Lung (tissue), 12 donors: ENCODE measurements around the gene ACOT7. TPM values are rescaled to one million over a fixed set of nuclear protein-coding genes. Genes with fewer than 3 reads are reported as not detected.

Source experiments
- ATAC-seq: fragments of 200-7000 bp; cut with Tn5 transposase; one replicate; pipeline ENCODE4 v1.9.1; 2020; ENCODE audit warnings: moderate number of reproducible peaks; ENCODE audit not compliant: insufficient read depth, low FRiP score
- DNase-seq, 3 donors: peaks; one replicate each; pipeline ENCODE4 v3.0.0-alpha.2; 2013 to 2017
- H3K27ac ChIP-seq, 2 donors: one replicate each; pipeline ENCODE4 v1.5.1; 2013; ENCODE audit warnings: mild to moderate bottlenecking in 2 of 2, moderate library complexity in 2 of 2, control low read depth in 1 of 2, inconsistent platforms in 1 of 2, low read depth in 1 of 2, low read length in 1 of 2
- H3K27me3 ChIP-seq, 3 donors: one replicate each; pipeline ENCODE4 v1.5.1; 2013; ENCODE audit warnings: low read length in 2 of 3; ENCODE audit not compliant: control insufficient read depth in 3 of 3, insufficient read depth in 3 of 3
- H3K36me3 ChIP-seq, 4 donors: one replicate each; pipeline ENCODE4 v1.5.1; 2013; ENCODE audit warnings: low read length in 4 of 4, mild to moderate bottlenecking in 1 of 4, moderate library complexity in 1 of 4; ENCODE audit not compliant: control insufficient read depth in 4 of 4, insufficient read depth in 4 of 4
- H3K4me1 ChIP-seq, 5 donors: one replicate each; pipeline ENCODE4 v1.5.1; 2013; ENCODE audit warnings: low read length in 5 of 5, mild to moderate bottlenecking in 2 of 5, moderate library complexity in 1 of 5; ENCODE audit not compliant: control insufficient read depth in 5 of 5, insufficient read depth in 5 of 5
- H3K4me3 ChIP-seq: one replicate; pipeline ENCODE4 v1.5.1; 2013; ENCODE audit warnings: mild to moderate bottlenecking, control low read depth, moderate library complexity
- H3K9ac ChIP-seq, 2 donors: one replicate each; pipeline ENCODE4 v1.5.1; 2013; ENCODE audit warnings: low read length in 2 of 2, control low read depth in 1 of 2; ENCODE audit not compliant: insufficient read depth in 1 of 2
- H3K9me3 ChIP-seq, 4 donors: one replicate each; pipeline ENCODE4 v1.5.1; 2013; ENCODE audit warnings: low read length in 3 of 4, mild to moderate bottlenecking in 1 of 4, moderate library complexity in 1 of 4; ENCODE audit not compliant: control insufficient read depth in 4 of 4, insufficient read depth in 3 of 4
- WGBS, 2 donors: extraction: QIAGEN DNeasy Blood & Tissue Kit; methylation state at CpG; one replicate each; pipeline ENCODE4 v1.1.7; 2013; 5-methylcytosine and 5-hydroxymethylcytosine counted together
- polyA plus RNA-seq, 2 donors: library from polyadenylated mRNA; stranded (reverse); fragments of 200-250 nt; gene quantifications; one replicate each; pipeline ENCODE4 v1.2.1, GENCODE V29; 2013
- total RNA-seq, 2 donors: library from RNA; depleted of rRNA in 1 of 2; stranded (reverse); fragments of >200 nt in 1 of 2; gene quantifications; one replicate each; pipeline ENCODE4 v1.2.1, GENCODE V29; 2014 to 2021
- TF ChIP-seq, protein P1 (sequence below): IDR thresholded peaks from 2 replicates; pipeline ENCODE4 v1.5.1; 2012; ENCODE audit warnings: mild to moderate bottlenecking; ENCODE audit errors: control extremely low read depth, extremely low read depth
- donor health status: control.
- donor health status: control.
- donor health status: Bipolar disorder and iron deficiency.
- donor health status: healthy.
- donor health status: DM: yes; HTN: yes; CAD: no.

The ACOT7 gene
- total and polyA plus RNA-seq, 4 donors = 8.8 to 37.4 (median 23.1) TPM

DNA sequence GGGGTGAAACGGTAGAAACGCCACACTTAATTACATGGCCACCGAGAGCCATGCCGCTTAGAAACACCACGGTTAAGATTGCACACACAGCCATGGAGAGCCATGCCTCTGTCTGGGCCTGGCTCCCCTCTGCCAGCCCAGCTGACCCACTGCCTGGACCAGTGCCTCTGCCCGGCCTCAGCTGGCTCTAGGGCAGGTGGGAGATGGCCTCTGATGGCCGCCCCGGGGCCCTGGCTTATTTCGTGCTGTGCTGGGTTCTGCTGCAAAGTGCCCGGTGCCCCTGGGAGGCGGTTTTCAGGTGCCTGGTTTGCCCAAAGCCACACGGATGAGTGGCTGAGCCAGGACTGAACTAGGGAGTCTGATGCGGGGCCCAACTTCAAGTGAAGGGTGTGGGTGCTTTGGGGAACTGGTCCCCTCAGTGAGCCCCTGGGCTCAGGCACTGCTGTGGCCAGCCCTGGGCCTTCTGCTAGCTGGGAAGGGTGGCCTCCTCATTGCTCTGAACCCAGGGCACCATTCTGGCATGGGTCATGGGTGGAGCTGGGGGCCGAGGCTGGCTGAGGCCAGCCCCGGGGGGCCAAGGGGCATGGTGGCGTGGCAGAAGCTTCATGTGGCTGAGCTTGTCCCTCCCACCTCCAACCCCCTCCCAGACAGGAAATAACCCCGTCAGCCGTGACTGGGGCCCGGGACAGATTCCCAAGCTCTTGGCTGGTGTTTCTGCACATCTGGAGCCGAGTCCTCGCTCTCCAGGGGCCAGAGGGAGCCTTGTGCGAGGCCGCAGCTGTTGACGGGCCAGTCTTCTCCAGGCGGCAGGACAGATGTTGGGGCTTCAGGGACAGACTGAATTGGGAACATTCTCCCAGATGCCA, 130.8 kb downstream of the ACOT7 start:
- 73% methylated on average over 24 to 25 of the region's 25 CpGs for WGBS, 2 donors
- Histone ChIP-seq H3K9me3 (no peaks in the 10 kb centered on the region), H3K27me3 (peaks cover 0 to 4% (median 0%) of the 10 kb centered on the region in 3 donors), H3K9ac (no peak overlapping the region), H3K27ac (peak overlapping the region in 1 of 2 donors; percentile 2), H3K4me3 (no peak overlapping the region), H3K36me3 (no peaks in the 10 kb centered on the region), H3K4me1 (peaks cover 0 to 70% (median 43%) of the 10 kb centered on the region in 5 donors)
- TF ChIP-seq, protein P1, sequence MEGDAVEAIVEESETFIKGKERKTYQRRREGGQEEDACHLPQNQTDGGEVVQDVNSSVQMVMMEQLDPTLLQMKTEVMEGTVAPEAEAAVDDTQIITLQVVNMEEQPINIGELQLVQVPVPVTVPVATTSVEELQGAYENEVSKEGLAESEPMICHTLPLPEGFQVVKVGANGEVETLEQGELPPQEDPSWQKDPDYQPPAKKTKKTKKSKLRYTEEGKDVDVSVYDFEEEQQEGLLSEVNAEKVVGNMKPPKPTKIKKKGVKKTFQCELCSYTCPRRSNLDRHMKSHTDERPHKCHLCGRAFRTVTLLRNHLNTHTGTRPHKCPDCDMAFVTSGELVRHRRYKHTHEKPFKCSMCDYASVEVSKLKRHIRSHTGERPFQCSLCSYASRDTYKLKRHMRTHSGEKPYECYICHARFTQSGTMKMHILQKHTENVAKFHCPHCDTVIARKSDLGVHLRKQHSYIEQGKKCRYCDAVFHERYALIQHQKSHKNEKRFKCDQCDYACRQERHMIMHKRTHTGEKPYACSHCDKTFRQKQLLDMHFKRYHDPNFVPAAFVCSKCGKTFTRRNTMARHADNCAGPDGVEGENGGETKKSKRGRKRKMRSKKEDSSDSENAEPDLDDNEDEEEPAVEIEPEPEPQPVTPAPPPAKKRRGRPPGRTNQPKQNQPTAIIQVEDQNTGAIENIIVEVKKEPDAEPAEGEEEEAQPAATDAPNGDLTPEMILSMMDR = no peak
- DNase-seq (peak; percentile 94 to 95 (median 94)), ATAC-seq (no peak)

DNA sequence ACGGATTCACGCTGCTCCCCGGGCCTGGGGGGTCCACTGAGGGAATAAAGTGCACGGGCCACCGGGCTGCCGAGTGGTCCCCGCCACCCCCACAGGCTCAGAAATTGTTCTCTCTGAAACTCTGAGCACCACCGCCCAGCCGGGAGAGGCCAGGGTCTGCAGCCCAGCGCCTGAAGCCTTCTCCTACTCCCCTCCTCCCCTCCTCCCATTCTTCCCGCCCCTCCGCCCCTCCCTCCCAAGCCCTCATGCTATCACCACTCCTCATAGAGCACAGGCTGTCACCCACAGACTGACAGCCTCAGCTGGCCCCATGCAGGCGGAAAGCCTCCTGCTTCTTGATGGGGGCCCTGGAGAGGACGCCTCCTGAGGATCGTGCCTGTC, 132.0 kb downstream of the ACOT7 start:
- Histone ChIP-seq H3K4me1 (peaks cover 0 to 60% (median 42%) of the 10 kb centered on the region in 5 donors), H3K9ac (no peak overlapping the region), H3K9me3 (no peaks in the 10 kb centered on the region), H3K27ac (no peak overlapping the region), H3K27me3 (peaks cover 0 to 4% (median 0%) of the 10 kb centered on the region in 3 donors), H3K4me3 (no peak overlapping the region), H3K36me3 (no peaks in the 10 kb centered on the region)
- TF ChIP-seq, protein P1 = no peak
- DNase-seq (peak; percentile 60 to 69 (median 68)), ATAC-seq (no peak)
- WGBS, 2 donors = 13 to 18% methylated on average over 12 to 15 of the region's 15 CpGs

DNA sequence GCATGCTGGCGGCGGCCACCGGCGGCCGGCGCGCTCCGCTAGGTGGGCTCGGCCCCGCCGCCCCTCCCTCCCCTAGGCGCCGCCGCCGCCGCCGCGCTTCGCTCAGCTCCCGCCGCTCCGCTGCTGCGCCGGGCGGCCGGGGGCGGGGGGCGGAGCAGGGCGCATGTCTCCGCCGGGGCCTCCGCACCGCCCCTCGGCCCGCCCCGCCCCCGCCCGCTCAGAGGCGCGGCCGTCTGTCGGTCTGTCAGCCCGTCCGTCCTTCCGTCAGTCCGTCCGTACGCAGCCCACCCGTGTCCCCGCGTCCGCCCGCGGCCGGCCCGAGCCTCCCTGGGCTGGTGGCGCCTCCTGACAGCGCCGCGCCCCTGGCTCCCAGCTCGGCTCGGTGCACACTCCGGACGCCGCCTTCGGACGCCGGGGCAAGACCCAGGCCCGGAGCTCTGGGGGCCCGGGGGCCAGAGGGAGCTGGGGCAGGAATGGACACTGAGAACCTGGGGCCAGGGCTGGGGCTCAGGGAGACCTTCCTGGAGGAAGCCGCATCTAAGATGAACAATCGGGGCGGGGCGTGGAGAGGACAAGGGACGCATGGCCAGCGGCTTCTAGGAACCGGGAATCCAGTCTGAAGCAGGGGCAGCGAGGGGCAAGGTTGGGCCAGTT, 132.5 kb downstream of the ACOT7 start, which contains the start of gene GPR153:
GPR153 (minus strand) TSS at position 138 of the 654 bp plus-strand sequence. CDS start 6,193 bp downstream, outside the sequence.
- 1 to 2% methylated on average over 52 to 78 of the region's 78 CpGs for WGBS, 2 donors
- ATAC-seq = peak; percentile 61
- H3K9ac ChIP-seq = no peak within 1 kb of the TSS

More for the DNA sequence above, 132.5 kb downstream of the ACOT7 start, which contains the start of gene GPR153:
- no peaks in the 10 kb centered on the region for H3K36me3 ChIP-seq
- peaks cover 0 to 55% (median 36%) of the 10 kb centered on the region in 5 donors for H3K4me1 ChIP-seq
- H3K9me3 ChIP-seq = no peaks in the 10 kb centered on the region
- H3K27me3 ChIP-seq = peaks cover 0 to 4% (median 0%) of the 10 kb centered on the region in 3 donors
- peak within 1 kb of the TSS; percentile 45 for H3K4me3 ChIP-seq
- no peak within 1 kb of the TSS for H3K27ac ChIP-seq
- TF ChIP-seq, protein P1 = no peak
- DNase-seq = peak in 1 of 3 donors; percentile 49
